GM12875 (cell line): Measurements from ENCODE around the gene ICOSLG.
A peak's percentile ranks its signal among the peaks of the same experiment; 100 is the strongest.

Experiments used
- H3K4me3 ChIP-seq: one replicate; pipeline ENCODE4 v1.5.1; 2011; ENCODE audit warnings: low read depth, low read length, control low read depth
- TF ChIP-seq, protein P1 (sequence below): IDR thresholded peaks from 2 replicates; pipeline ENCODE4 v1.5.1; 2011; ENCODE audit warnings: low read depth, mild to moderate bottlenecking, control low read depth, inconsistent platforms, low read length, moderate library complexity, borderline replicate concordance; ENCODE audit not compliant: insufficient read depth

ICOSLG gene

DNA sequence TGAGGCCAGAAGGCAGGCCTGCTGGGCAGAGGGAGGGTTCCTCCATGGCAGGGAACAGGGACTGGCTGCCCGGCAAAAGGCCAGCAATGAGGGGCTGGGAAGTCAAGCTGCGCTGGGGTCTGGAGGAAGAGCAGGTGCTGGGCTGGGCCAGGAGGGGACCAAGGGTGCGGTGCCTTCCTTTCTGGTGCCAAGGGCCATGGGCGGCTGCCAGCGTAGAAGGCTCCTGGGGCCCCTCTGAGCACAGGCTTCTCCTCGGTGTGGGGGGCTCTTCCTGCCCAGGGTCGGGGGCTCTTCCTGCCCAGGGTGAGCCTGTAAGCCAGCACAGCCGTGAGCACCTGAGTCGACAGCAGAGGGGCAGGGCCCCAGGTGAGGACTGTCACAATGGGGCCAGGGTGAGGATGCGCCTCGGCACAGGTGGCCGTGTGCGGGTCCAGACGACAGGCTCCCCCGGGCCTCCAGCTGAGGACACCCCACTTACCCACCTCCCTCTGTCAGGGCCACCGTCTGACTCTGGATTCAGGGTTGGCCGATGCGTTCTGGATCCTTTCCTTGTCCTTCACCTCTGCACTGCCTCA, 31.6 kb upstream of the ICOSLG start:
- TF ChIP-seq, protein P1, sequence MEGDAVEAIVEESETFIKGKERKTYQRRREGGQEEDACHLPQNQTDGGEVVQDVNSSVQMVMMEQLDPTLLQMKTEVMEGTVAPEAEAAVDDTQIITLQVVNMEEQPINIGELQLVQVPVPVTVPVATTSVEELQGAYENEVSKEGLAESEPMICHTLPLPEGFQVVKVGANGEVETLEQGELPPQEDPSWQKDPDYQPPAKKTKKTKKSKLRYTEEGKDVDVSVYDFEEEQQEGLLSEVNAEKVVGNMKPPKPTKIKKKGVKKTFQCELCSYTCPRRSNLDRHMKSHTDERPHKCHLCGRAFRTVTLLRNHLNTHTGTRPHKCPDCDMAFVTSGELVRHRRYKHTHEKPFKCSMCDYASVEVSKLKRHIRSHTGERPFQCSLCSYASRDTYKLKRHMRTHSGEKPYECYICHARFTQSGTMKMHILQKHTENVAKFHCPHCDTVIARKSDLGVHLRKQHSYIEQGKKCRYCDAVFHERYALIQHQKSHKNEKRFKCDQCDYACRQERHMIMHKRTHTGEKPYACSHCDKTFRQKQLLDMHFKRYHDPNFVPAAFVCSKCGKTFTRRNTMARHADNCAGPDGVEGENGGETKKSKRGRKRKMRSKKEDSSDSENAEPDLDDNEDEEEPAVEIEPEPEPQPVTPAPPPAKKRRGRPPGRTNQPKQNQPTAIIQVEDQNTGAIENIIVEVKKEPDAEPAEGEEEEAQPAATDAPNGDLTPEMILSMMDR: no peak

GRCh38 chr21:44271558-44272283, 31.0 kb upstream of the ICOSLG start:
- TF ChIP-seq, protein P1: no peak
- no peak overlapping the region for H3K4me3 ChIP-seq

More for the DNA sequence above, 31.6 kb upstream of the ICOSLG start:
- H3K4me3 ChIP-seq: no peak overlapping the region

GRCh38 chr21:44269090-44269489, 28.3 kb upstream of the ICOSLG start:
- TF ChIP-seq, protein P1: no peak
- H3K4me3 ChIP-seq: no peak overlapping the region

GRCh38 chr21:44267655-44268142, 27.0 kb upstream of the ICOSLG start:
- no peak overlapping the region for H3K4me3 ChIP-seq
- TF ChIP-seq, protein P1: peak; percentile 33; the same call in 1 of the 2 replicates

- TF ChIP-seq, protein P1: no peak
- no peak overlapping the region for H3K4me3 ChIP-seq
Measured at GRCh38 chr21:44265734-44266270, 25.1 kb upstream of the ICOSLG start.

DNA sequence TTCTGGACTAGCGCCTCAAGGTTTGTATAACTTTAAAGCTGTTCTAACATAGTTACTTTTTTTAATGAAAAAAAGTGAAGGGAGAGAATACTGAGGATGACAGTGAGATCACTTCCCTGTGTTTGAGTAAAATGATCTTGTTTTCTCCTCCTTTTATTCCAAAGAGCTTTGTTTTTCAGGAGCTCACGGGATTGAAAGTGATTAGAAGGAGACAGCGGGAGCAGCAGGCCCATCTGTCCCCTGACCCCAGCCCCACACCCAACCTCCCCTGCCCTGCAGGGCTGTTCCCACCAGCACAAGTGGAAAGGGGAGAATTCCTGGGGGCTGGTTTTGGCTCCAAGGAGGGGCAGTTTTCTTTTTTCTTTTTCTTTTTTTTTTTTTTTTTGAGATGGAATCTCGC, 23.0 kb upstream of the ICOSLG start:
- TF ChIP-seq, protein P1: no peak
- no peak overlapping the region for H3K4me3 ChIP-seq
